Measurements from ENCODE around the gene FOXJ2.

Gene FOXJ2

DNA sequence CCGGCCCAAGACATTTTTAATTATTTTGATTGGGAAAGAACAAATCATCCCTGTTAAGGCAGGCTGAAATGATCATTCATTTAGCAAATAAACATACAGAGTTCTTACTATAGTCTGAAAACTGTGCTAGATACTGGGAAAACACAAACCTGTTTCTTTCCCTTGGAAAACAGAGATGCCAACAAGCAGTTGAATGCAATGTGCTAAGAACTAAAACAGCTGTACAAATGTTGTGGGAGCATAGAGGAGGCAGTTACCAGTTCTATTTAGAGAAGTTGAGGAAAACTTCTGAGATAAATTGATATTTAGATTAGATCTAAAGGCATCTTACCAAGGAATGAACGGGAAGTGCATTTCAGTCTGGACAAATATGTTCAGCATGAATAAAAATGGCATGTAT lies 46.4 kb downstream of the FOXJ2 start:
- Histone ChIP-seq H3K27ac (ENCODE audit: low read length) (no peak overlapping the region), H3K9me2 (replicated peaks; ENCODE audit: insufficient read depth, low read length) (no peaks in the 10 kb centered on the region), H3K4me1 (ENCODE audit: low read length) (peaks cover 11% of the 10 kb centered on the region), H3K36me3 (replicated peaks; ENCODE audit: insufficient read depth, low read length) (no peaks in the 10 kb centered on the region), H2AFZ (ENCODE audit: low read length) (no peak overlapping the region), H3F3A (ENCODE audit: insufficient read depth, low read length) (peaks cover 23% of the 10 kb centered on the region), H3K79me2 (ENCODE audit: low read length) (peaks cover 24% of the 10 kb centered on the region), H3K27me3 (replicated peaks; ENCODE audit: insufficient read depth, low read length) (no peaks in the 10 kb centered on the region), H3K4me3 (ENCODE audit: low read length) (no peak overlapping the region), H3K4me2 (ENCODE audit: low read depth, low read length) (no peak overlapping the region), H4K20me1 (ENCODE audit: insufficient read depth, low read length) (no peaks in the 10 kb centered on the region), H3K9ac (ENCODE audit: low read length) (no peak overlapping the region), H3K9me3 (replicated peaks; ENCODE audit: insufficient read depth, low read length) (no peaks in the 10 kb centered on the region)
- TF ChIP-seq, protein P1, sequence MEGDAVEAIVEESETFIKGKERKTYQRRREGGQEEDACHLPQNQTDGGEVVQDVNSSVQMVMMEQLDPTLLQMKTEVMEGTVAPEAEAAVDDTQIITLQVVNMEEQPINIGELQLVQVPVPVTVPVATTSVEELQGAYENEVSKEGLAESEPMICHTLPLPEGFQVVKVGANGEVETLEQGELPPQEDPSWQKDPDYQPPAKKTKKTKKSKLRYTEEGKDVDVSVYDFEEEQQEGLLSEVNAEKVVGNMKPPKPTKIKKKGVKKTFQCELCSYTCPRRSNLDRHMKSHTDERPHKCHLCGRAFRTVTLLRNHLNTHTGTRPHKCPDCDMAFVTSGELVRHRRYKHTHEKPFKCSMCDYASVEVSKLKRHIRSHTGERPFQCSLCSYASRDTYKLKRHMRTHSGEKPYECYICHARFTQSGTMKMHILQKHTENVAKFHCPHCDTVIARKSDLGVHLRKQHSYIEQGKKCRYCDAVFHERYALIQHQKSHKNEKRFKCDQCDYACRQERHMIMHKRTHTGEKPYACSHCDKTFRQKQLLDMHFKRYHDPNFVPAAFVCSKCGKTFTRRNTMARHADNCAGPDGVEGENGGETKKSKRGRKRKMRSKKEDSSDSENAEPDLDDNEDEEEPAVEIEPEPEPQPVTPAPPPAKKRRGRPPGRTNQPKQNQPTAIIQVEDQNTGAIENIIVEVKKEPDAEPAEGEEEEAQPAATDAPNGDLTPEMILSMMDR (IDR thresholded peaks at IDR 0.05; ENCODE audit: low read length), result no peak
- TF ChIP-seq EZH2 (optimal IDR thresholded peaks at IDR 0.05; ENCODE audit: low read depth, low read length) (no peak), EZH2phosphoT487 (IDR thresholded peaks at IDR 0.05; ENCODE audit: low read length) (no peak)
- DNase-seq, result no peak

DNA sequence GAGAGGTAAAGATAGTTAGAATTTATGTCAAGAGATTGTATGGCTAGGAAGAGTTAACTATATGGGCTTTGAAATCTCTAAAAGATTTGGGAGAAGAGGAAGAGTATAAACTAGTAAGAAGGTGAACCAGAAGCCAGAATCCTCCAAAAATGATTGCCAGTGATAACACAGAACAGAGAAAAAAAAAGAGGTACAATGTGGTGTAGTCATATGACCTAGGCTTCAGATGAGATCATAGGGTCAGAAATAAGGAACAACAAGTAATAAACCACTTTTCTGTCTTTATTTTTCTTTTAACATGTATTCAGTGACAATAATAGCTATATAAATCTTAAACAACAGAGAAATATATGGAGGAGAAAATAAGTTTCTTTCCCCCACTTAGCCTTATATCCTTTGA lies 47.6 kb downstream of the FOXJ2 start:
- H3K4me2 ChIP-seq (ENCODE audit: low read depth, low read length), result peak overlapping the region; percentile 78
- H4K20me1 ChIP-seq (ENCODE audit: insufficient read depth, low read length), result no peaks in the 10 kb centered on the region
- H3K9me3 ChIP-seq (replicated peaks; ENCODE audit: insufficient read depth, low read length), result no peaks in the 10 kb centered on the region
- H3K27ac ChIP-seq (ENCODE audit: low read length), result no peak overlapping the region
- H3K27me3 ChIP-seq (replicated peaks; ENCODE audit: insufficient read depth, low read length), result no peaks in the 10 kb centered on the region
- H2AFZ ChIP-seq (ENCODE audit: low read length), result peak overlapping the region; percentile 15; the same call in 1 of the 2 replicates
- peaks cover 36% of the 10 kb centered on the region for H3K79me2 ChIP-seq (ENCODE audit: low read length)
- no peaks in the 10 kb centered on the region for H3K36me3 ChIP-seq (replicated peaks; ENCODE audit: insufficient read depth, low read length)
- no peak overlapping the region for H3K9ac ChIP-seq (ENCODE audit: low read length)
- peaks cover 23% of the 10 kb centered on the region for H3F3A ChIP-seq (ENCODE audit: insufficient read depth, low read length)
- no peak for TF ChIP-seq EZH2phosphoT487 (IDR thresholded peaks at IDR 0.05; ENCODE audit: low read length)
- no peak for TF ChIP-seq EZH2 (optimal IDR thresholded peaks at IDR 0.05; ENCODE audit: low read depth, low read length)
- TF ChIP-seq, protein P1 (IDR thresholded peaks at IDR 0.05; ENCODE audit: low read length), result no peak
- DNase-seq, result no peak
- H3K9me2 ChIP-seq (replicated peaks; ENCODE audit: insufficient read depth, low read length), result no peaks in the 10 kb centered on the region
- peaks cover 11% of the 10 kb centered on the region for H3K4me1 ChIP-seq (ENCODE audit: low read length)
- no peak overlapping the region for H3K4me3 ChIP-seq (ENCODE audit: low read length)

DNA sequence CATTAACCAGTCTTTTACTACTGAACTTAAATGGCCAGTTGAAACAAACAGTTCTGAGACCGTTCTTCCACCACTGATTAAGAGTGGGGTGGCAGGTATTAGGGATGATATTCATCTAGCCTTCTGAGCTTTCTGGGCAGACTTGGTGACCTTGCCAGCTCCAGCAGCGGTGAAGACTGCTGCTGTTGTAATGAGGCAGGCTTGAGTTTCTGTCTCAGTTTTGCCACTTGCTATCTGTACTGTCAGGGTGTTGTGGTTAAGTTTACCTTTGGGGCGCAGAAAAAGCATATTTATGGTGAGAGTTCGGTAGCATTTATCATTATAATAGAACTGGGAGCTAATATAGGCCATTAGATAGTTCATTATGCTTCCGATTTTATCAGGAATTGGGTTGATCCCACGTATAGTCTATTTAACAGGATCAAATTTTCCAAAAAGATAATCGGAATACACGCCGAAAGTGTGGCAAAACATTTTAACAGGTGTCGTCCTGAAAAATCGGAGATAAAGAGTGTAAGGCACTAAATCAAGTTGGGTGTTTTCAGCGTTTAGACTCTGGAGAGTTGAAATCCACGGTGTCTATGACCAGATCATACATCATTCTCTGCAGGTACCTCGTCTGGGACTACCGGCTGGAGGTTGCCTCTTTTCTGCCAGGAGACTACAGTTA lies 48.9 kb downstream of the FOXJ2 start:
- Histone ChIP-seq H3K9me3 (replicated peaks; ENCODE audit: insufficient read depth, low read length) (no peaks in the 10 kb centered on the region), H3K27me3 (replicated peaks; ENCODE audit: insufficient read depth, low read length) (no peaks in the 10 kb centered on the region), H2AFZ (ENCODE audit: low read length) (peak overlapping the region; percentile 84), H4K20me1 (ENCODE audit: insufficient read depth, low read length) (no peaks in the 10 kb centered on the region), H3K4me3 (ENCODE audit: low read length) (peak overlapping the region; percentile 95), H3K9ac (ENCODE audit: low read length) (peak overlapping the region; percentile 96), H3K4me2 (ENCODE audit: low read depth, low read length) (peak overlapping the region; percentile 78), H3K36me3 (replicated peaks; ENCODE audit: insufficient read depth, low read length) (no peaks in the 10 kb centered on the region), H3K79me2 (ENCODE audit: low read length) (peaks cover 48% of the 10 kb centered on the region), H3K27ac (ENCODE audit: low read length) (peak overlapping the region; percentile 98), H3F3A (ENCODE audit: insufficient read depth, low read length) (peaks cover 23% of the 10 kb centered on the region), H3K9me2 (replicated peaks; ENCODE audit: insufficient read depth, low read length) (no peaks in the 10 kb centered on the region), H3K4me1 (ENCODE audit: low read length) (peaks cover 11% of the 10 kb centered on the region)
- peak; percentile 78 for DNase-seq
- TF ChIP-seq EZH2phosphoT487 (IDR thresholded peaks at IDR 0.05; ENCODE audit: low read length), result no peak
- TF ChIP-seq EZH2 (optimal IDR thresholded peaks at IDR 0.05; ENCODE audit: low read depth, low read length), result no peak
- TF ChIP-seq, protein P1 (IDR thresholded peaks at IDR 0.05; ENCODE audit: low read length), result no peak
